GM18502 (cell line): ENCODE data around the gene LINC01488.

Experiments used
- ATAC-seq: cut with Tn5 transposase; IDR thresholded peaks from one replicate; pipeline ENCODE4 v1.9.1; 2021; ENCODE audit warnings: mild to moderate bottlenecking; ENCODE audit not compliant: unreplicated experiment, poor library complexity

Gene LINC01488

GRCh38 chr11:69504127-69504526, 22.7 kb downstream of the LINC01488 start:
- ATAC-seq: no peak

- ATAC-seq: no peak
Measured at GRCh38 chr11:69504576-69505335, 23.3 kb downstream of the LINC01488 start.

GRCh38 chr11:69508974-69509373, 27.5 kb downstream of the LINC01488 start:
- no peak for ATAC-seq

- ATAC-seq: no peak
Measured at GRCh38 chr11:69509381-69509780, 27.9 kb downstream of the LINC01488 start.

DNA sequence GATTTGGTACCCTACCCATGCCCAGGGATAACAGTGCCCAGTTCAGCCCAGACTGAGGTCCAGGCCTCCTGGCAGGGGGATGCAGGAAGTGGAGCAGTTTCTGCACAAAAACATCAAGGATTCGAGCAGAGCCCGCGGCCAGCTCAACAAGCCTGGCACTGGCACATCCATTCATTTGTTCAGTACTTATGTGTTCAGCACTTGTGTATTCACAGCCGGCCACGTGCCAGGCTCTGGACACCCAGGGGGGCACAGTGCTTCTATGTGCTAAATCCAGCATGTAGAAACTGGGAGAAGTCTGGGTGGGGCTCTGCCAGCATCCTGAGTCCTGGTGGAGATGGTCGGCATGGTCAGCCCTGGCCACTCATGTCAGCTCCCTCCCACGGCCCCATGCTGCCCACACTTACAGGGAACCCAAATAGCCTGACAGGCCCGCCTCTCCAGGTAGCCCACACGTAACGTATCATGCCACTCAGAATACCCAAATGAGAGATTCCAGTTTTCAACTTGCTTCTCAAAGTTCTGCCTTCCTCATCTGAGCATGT, 28.5 kb downstream of the LINC01488 start:
- no peak for ATAC-seq

GRCh38 chr11:69510471-69511357, 29.3 kb downstream of the LINC01488 start:
- ATAC-seq: no peak

DNA sequence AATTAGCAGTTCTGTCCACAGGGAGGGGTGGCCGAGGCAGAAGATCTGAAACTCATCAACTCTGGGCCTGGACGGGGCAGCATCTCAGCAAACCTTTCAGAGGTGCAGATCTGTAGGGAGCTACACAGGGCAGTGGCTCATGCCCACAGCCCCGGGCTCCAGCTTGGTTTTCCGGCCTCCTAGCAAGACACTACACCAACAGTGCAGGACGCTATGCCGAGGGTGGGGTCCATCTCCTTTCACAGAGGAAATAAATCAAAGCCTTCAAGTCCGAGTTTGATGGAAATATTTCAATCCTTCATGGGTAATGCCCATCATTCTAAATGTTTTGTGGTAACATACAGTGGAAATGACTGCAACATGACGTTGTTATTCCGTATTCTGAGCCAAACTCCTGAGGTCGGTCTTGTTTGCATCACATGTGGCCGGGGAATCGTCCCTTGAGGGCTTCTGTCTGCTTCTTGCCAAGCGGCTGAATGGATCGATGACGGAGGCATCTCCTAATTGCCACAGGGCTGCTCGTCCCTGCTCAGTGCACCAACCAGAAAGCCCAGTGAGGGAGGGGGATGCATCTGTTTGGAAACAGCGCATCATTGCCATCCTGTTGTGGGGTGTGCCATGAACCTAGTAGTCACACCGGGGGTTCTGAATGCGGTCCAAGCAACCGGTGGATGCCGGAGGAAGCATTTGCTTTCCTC, 30.0 kb downstream of the LINC01488 start:
- no peak for ATAC-seq

DNA sequence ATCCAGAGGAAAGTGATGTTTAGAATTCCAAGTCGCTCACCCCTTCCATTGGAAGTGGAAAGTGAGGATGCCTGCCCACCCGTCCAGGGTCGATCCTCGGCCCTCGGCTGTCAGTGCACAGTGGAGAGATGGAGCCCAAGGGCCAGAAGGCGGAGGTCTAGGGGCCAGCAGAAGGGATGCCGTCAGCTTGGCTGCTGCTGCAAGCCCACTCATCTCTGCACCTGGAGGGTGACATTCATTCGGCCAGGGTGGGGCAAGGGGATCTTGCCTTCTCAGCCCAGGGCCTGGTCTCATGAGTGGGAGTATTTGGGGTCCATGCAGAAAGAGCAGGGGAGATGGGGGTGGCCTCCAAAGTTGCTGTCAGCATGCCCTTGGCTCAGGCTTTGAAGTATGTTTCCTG, 30.7 kb downstream of the LINC01488 start:
- no peak for ATAC-seq

DNA sequence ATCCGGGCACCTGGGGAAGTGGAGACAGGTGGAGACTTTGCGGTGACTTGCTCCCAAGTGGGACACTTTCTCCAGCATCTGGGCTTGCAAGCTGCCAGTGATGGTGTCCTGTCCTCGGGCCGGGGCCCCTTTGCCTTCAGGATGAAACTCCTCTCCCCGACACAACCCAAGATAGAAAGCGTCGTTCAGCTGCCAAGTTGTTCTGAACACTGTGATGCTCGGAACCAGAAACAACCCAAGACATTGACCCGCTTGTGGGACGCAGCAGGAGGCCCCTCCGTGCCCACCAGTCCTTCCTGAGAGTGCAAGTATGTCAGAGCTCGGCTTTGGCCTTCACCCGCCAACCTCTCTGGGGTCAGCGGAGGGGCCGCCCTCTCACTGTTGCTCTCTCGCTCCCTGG, 31.3 kb downstream of the LINC01488 start:
- ATAC-seq: no peak

GRCh38 chr11:69513196-69513595, 31.7 kb downstream of the LINC01488 start:
- ATAC-seq: no peak

DNA sequence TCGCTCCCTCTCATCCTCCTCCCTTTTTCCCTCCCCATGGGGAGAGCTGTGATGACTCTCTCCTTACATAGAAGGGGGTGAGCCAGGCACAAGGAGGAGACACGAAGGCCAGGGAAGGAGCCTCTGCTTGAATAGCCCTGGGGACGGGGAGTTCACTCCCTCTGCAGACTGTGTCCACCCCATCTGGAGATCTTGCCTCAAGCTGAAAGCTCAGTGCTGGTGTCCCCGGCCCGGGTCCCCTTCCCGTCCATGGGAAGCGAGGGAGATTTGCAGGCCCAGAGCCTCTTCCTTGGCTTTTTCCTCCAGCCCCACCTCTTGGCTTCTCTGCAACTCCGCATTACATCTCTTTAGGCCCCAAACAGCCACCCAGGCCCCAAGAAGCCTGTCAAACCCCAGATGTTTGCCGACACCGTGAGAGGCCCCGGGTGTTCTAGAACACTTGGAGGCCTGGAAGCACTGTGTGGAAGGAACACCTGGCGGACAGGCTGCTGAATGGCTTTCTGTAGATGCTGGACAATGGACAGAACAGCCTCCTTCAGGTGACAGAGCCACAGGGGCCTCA, 32.3 kb downstream of the LINC01488 start:
- ATAC-seq: no peak

GRCh38 chr11:69514771-69515170, 33.3 kb downstream of the LINC01488 start:
- no peak for ATAC-seq

GRCh38 chr11:69515271-69516245, 34.1 kb downstream of the LINC01488 start:
- ATAC-seq: no peak

DNA sequence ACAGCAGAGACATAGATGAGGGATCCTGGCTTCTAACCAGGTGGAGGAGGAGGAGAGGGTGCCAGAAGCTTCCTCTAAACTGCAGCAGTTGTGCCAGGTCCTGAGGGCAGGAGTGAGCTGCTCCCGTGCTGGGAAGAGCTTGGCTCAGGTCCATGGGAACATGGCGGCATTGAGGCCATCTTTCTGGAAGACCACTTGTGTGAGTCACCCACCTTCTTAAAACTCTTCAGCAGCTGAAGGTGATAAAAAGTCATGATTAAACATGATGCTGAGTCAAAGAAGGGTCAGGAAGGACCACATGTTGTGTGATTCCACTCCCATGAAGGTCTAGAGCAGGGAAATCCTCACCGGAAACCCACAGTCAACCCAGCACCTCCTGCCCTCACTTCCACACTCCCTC, 35.1 kb downstream of the LINC01488 start:
- ATAC-seq: no peak

DNA sequence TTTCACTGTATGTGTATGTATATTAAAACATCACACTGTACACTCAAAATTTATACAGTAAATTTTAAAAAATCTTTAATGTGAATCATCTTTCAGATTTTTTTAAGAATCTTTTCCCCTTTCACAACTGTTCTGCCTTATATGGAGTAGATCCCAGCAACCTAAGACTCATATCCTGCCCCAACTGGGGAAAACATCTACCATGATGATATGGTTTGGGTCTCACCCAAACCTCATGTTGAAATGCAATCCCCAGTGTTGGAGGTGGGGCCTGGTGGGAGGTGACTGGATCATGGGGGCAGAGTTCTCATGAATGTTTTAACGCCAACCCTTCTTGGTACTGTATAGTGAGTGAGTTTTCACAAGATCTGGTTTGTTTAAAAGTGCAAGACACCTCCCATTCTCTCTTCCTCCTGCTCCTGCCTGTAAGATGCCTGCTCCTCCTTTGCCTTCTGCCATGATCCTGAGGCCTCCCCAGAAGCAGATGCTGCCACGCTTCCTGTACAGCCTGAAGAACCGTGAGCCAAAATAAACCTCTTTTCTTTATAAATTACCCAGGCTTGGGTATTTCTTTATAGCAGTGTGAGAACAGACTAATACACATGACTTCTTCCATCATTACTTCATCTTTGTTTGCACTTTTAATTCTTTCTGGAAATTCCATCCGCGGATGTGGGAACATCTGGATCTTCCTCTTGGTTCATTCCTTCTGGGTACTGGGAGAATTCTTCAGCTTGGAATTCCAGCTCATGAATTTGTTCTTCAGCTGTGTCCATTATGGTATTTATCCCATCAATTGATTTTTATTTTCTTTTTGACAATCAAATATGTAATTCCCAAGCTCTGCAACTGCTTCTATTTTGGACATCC, 36.9 kb downstream of the LINC01488 start:
- ATAC-seq: no peak

- no peak for ATAC-seq
Measured at GRCh38 chr11:69520186-69520916, 38.9 kb downstream of the LINC01488 start.

GRCh38 chr11:69521457-69521856, 40.0 kb downstream of the LINC01488 start:
- no peak for ATAC-seq

DNA sequence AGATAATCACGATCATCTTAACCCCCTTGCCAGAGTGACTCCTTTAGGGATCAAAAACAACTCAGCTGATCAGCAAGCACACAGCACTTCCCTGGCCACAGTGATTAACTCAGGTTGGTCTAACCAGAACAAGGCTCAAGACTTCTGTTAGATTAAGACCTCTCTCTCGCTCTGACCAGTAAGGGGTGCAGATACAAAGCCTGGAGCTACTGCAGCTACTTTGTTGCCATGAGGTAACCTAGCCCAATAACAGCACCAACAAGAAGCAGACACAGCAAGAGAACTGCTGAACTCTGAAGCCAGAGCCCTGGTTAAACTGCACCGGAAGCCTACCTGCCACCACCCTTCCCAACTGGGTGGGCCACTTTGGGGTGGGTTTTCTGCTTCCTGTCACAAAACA, 42.0 kb downstream of the LINC01488 start:
- ATAC-seq: no peak
